GM18499 (cell line): ENCODE results near the gene SDHB.
"Not testable (repeated sequence)": the region's sequence is repeated elsewhere in the genome, so short reads cannot be mapped to it uniquely, and the experiment has no call there.

Source experiments
- ATAC-seq: cut with Tn5 transposase; IDR thresholded peaks from one replicate; pipeline ENCODE4 v1.9.1; 2021; ENCODE audit warnings: moderate number of reproducible peaks; ENCODE audit not compliant: insufficient read depth, unreplicated experiment

Gene SDHB

GRCh38 chr1:17078991-17079868 is 25.4 kb upstream of the SDHB start:
- ATAC-seq, result no peak

- ATAC-seq, result no peak
Measured at GRCh38 chr1:17075470-17076255, 21.8 kb upstream of the SDHB start.

DNA sequence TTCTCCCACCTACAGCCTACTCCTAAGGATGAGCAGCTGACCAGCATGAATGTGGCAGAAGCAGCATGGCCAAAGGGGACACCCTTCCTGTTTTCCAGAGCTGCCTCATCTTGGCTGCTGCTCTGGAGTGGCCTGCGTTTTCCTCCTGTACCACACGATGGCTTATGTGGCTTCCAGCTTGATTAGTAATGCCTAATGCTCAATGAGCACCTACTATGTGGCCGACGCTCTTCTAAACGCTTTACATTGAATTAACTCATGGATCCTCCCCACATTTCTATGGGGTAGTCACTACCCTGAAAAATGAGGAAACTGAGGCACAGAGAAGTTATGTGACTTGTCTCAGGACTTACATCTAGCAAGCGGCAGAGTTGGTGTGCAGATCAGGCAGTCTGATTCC is 18.0 kb upstream of the SDHB start:
- ATAC-seq, result no peak

- ATAC-seq, result no peak
Measured at GRCh38 chr1:17070163-17070525, 16.3 kb upstream of the SDHB start.

GRCh38 chr1:17069452-17070162 is 15.8 kb upstream of the SDHB start:
- ATAC-seq, result no peak

- ATAC-seq, result no peak
Measured at GRCh38 chr1:17068789-17069188, 15.0 kb upstream of the SDHB start.

GRCh38 chr1:17067465-17068240 is 13.8 kb upstream of the SDHB start:
- no peak for ATAC-seq

GRCh38 chr1:17067069-17067426 is 13.2 kb upstream of the SDHB start:
- no peak for ATAC-seq

DNA sequence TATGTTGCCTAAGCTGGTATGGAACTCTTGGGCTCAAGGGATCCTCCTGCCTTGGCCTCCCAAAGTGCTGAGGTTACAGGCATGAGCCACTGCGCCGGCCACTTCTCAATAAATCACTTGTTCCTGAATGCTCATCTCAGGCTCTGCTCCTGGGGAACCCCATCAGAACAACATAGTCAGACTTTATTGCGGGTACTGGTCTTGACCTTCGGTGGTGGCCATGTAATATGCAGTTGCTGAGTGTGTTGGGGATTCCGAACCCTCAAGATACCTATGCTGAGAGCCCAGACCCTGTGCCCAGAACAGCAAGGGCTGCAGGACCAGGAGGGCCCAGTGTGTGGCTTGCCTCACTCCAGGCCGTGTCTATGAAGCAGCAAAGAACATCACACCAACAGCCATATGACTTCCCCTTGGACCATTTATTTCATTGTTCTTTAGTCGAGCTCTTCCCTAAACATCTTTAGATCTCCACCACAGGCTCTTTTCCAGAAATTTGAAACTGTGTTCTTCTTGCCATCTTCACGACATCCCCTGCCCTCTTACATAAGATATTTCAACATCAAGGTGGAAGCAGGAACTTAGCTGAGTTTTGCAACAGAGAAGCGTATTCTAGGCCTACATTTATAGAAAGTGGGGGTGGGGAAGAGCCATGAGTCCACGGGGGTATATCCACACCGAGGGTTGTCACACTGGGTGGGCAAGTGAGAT is 12.7 kb upstream of the SDHB start:
- ATAC-seq, result no peak

DNA sequence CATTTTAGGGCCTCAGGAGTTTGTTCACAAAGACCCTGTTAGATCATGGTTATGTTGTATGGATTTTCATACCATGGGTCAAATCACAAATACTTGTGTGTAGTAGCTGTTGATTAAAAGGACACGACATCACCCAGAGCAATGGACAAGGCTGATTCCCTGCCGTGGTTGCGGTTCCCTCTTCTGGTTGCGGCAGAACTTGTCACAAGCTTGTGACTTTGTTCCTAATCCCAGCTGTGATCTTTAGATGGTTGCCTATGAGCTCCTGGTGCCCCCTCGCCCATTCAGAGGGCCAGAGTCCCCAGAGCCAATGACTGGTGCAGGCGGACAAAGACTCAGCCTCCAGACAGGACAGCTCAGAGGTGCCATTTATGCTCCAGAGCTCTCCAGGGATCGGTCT is 11.8 kb upstream of the SDHB start:
- ATAC-seq, result no peak

DNA sequence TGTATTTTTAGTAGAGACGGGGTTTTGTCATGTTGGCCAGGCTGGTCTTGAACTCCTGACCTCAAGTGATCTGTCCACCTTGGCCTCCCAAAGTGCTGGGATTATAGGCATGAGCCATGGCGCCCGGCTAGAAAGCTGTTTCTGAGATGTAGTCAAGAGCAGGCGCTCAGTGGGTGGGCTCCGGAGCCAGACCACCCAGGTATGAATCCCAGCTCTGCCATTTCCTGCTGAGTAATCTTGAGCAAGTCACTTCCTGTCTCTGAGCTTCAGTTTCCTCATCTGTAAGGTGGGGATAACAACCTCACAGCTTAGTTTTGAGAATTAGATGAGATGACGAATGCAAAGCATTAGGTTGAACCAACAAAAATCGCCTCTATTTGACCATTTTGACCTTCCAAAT is 8.9 kb upstream of the SDHB start:
- ATAC-seq, result not testable (repeated sequence)

- no peak for ATAC-seq
Measured at GRCh38 chr1:17061892-17062291, 8.1 kb upstream of the SDHB start.

DNA sequence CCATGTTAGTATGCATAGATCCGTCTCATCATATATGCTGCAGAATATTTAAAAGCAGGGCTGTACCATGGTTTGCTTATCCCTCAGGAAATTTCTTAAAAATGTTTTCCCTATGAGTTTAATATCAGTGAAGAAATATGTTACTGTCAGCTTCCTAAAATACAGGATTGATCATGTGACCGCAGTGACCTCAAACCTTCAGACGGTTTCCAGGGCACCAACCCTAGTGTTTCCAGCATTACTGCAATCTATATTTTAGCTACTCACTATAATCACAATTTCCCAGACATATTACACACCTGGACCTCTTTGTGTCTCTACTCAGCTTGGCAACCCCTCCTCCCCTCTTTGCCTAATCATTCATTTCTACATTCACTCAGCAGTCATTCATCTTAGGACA is 7.7 kb upstream of the SDHB start:
- no peak for ATAC-seq

GRCh38 chr1:17060306-17060749 is 6.5 kb upstream of the SDHB start:
- ATAC-seq, result no peak

DNA sequence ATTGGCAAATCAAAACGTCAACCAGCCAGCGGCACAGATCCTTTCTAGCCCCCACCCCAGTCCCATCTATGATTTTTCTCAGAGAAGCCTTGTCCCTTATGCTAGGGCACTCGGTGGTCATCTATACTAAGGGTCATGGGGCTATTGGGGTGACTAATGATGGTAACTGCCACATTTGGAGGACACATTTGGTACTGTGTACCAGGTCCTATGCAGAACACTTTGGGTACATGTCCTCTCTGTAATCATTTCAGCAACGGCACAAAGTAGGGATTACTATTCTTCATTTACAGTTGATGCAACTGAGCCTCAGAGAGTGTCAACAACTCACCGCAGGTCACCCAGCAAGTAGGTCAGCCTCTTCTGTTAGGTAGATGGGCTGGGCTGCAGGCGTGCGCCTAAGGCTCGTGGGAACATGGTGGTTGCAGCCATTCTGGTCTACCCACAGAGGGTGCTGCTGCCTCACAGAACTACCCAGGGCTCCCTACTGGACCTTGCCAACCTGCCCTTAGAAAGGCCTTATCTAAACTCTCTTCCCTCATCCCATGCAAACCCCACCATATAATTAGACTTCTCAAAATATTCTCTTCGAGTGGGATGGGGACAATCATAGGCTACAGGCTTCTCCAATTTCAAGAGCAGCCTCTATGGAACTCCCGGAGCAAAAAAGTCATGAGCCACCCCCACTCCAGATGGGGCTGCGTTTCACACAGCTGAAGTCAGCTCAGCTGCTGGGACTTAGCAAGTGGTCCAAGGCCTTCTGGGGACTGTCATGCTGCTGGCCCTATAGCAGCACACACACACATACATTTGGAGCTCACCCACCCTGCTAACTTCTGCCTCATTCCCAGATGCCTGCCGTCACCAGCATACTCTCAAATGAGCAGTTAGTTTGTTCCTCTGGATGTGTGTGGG is 5.8 kb upstream of the SDHB start:
- ATAC-seq, result no peak

- ATAC-seq, result no peak
Measured at GRCh38 chr1:17056551-17056950, 2.7 kb upstream of the SDHB start.

DNA sequence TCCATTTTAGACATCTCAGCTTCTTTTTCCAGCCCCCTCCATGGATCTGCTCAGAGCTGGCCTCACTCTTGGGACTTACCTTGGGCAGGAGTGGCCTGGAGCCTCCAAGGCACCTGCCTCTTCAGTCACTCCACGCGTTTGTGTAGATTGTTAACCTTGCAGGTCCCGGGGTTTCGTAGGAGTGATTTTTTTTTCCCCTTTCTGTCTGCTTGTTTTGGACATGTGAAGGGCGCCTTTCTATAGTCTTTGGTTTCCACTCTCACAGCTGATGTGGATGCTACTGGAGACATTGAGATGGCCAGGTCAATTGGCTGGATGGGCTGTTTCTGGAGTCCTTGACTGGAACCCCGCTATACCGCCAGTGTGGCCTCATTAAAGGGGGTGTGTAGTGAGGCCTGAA is 2.0 kb upstream of the SDHB start:
- ATAC-seq, result no peak

DNA sequence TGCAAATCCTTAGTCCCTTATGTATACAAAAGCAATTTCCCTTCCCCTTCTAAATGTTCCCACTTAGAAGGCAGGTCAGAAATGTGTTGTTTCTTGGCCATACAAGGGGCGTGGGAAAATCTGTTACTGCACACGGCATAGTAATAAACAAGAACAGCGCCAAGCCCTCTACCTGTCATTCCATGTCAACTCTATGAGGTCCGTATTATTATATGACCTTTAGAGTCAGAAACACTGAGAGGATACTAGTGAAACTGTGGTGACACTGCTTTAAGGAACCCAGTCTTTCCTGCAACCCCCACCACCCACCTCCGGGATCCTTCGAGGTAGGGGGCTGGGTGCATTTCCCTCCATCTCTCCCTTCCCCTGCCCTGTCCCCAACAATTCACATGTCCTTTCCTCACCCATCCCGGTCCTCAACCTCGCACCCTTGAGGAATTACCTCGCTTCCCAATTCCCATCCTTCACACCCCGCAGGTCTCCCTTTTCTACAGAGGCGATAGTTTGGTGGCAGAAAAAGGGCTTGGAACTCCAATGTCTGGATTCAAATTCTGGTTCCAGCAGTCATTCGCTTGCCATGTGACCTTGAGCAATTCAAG is 647 bp downstream of the SDHB start:
- ATAC-seq, result no peak
